GM15510 (cell line): Measurements from ENCODE around the gene SIK3.

Experiments used
- POLR2A ChIP-seq: IDR thresholded peaks from 3 replicates; pipeline ENCODE4 v1.6.1; 2011; ENCODE audit warnings: borderline replicate concordance; ENCODE audit not compliant: insufficient read length; ENCODE audit errors: extremely low read depth

The SIK3 gene

DNA sequence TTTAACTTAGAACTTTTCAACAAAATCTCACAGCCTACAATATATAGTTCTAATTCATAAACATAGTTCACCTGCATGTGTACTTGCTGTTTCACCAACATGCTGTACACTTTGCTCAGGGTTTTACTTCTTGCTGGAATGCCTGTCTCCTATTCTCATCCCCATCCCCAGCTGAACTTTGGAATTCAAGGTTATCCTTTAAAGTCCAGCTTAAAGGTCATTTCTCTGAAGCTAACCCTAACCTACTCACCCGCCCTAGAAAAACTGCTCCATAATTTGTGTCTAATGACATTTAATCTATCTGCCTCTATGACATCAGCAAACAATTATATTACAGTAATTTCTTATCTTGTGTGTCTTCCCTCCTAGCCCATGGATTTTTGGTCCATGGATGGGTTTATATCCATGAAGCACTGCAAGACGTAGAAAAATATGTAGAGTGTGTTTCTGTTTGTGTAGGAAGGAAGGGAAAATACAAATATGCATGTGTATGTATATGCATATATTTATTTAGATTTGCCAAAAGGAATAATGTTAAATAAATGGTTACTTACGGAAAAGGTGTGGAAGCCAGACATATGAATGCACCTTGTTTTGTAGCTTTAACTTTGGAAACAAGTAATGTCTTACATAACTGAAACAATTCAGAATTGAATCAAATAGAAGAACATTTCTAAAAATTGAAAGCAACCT lies 161.3 kb downstream of the SIK3 start:
- TF ChIP-seq POLR2A = no peak

DNA sequence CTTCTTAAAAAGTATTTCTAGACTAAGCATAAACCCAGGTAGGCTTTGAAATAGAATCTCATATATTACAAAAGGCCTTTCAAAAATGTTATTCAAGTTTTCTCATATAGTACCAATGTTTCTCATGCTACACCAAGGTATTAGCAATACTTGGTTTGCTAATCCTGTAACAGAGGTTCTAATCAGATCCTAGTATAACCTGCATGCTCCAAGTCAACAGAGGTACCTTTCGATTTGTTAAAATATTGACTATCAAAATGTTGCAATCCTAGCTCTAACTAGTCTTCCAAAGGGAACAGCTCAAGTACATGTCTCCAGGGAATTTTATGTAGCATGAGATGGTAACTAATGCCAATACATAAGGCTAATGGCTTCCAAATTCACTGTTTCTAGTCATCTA lies 162.7 kb downstream of the SIK3 start:
- no peak for TF ChIP-seq POLR2A

DNA sequence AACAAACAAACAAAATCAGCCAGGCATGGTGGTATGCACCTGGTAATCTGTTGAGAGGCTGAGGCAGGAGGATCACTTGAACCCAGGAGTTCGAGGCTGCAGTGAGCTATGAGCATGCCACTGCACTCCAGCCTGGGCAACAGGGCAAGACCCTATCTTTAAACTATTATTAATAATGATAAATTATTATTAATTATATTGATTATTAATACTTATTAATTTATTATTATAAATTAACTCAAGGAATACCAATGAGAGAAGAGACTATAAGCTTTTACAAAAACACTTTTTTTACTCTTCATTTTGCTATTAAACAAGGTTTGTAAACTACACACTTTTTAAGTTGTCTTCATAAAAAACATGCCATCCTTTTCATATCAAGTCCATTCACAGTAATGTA lies 163.1 kb downstream of the SIK3 start:
- TF ChIP-seq POLR2A = no peak

GRCh38 chr11:116933961-116934360 lies 164.3 kb downstream of the SIK3 start:
- TF ChIP-seq POLR2A = no peak

DNA sequence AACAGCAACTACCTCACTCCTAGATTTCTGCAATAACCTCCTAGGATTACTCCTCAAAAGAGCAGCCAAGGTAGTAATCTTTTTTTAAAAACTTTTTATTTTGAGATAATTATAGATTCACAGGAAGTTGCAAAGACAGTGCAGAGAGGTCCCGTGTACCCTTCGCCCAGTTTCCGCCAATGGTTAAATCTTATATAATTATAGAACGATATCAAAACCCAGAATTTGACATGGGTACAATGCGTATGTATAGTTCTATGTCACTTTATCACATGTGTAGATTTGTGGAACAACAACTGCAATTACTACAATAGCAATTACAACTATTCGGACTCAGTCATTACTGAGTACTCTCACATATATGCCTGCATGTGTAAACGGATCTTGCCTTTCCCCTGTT lies 166.0 kb downstream of the SIK3 start:
- no peak for TF ChIP-seq POLR2A

- no peak for TF ChIP-seq POLR2A
These were observed 166.8 kb downstream of the SIK3 start for GRCh38 chr11:116931206-116931953.

- TF ChIP-seq POLR2A = no peak
These were observed 167.6 kb downstream of the SIK3 start for GRCh38 chr11:116930586-116930985.

DNA sequence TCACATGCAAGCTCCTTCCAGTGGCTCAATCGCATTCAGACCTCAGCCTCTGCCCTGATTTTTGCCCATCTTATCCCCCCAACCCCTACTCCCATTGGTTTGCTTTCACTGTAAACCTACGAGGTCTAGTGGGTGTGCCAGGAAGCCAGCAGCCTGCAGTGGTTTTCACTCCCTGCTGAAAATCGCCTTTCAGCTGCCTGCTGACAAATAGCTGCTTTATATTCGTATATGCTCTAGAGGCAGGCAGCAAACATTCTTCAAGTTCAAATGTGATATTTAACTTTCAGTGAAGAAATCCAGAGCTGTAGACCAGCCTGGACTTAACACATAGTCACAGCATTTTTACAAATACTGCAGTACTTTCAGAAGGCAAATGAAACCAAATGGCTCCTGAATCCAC lies 168.1 kb downstream of the SIK3 start:
- no peak for TF ChIP-seq POLR2A

- TF ChIP-seq POLR2A = no peak
These were observed 168.7 kb downstream of the SIK3 start for GRCh38 chr11:116929414-116930090.

DNA sequence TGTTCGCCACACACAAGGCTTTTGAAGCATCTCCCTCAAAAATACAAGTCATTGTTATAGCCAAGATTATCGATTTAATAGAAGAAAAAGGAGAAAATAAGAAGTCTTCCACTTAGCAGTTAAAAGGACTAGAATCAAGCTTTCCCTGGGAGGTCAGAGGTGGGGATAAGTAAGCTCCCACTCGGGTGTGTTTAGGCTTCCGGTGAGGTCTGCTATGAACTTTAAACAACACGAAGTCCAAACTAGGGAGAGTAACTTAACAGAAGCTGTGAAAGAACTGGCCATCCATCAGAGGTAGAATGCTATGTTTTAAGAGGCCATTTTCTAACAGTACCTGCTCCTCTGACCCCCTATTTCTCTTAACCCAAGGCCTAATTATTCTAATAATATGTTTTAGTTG lies 169.4 kb downstream of the SIK3 start:
- no peak for TF ChIP-seq POLR2A

DNA sequence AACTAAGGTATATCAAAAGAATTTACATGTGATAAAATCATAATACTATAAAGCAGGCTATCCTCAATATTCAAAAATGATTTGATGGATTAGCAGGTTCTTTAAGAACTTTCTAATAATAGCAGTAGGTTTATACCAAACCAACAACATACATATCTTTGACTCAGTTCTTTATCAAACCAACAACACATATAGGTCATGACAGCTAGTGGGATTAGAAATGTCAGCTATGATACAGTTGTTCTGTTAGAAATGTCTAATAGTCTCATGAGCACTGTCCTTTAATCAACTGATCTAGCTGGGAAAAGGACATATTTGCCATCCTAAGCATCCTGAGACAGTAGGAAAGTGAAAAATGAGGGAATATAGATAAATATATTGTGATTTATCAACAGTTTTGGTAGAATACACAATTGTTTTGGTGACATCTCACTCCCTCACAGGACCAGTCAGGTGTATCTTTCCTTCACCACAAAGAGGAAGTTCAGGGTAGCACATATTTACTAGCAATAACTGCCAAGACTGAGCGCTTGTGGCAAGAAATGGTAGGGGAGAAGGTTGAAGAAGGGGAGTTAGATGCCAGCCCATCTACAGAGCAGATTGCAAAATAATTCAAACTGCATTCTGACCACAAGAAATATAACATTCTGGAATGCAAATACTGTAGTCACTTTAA lies 170.0 kb downstream of the SIK3 start:
- TF ChIP-seq POLR2A = no peak

DNA sequence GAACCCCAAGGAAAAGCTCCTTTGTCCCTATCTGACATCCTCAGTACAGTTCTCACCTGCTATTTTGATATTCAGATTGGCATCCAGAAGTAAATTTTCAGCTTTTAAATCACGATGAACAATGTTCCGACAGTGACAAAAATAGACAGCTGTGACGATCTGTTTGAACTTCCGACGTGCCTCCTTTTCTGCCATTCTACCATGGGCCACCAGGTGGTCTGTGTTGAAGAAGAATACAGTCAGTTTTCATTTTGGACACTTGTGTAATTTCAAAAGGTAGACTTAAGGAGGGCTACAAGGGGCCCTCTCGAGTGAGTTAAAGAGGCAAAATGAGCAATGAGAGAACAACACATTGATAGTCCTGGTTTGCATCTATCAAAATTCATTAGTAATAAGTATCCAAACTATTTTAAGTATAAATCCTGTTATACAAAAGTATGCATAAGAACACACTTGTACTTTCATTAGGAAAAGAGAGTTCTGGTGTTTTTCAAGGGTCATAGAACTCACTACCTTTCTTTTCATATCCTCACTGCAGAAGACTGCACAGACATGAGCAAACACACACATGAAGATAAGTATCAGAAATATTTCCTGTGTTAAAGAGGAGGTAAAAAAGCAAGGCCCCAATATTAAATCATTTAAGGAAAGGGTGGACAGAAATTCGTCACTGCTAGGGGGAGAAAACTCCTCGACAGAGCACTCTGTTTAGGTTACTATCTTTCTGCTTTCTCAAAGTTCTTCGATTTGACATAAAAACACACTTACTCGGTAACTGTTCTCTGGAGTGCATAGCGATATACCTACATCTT lies 170.9 kb downstream of the SIK3 start:
- TF ChIP-seq POLR2A = no peak

DNA sequence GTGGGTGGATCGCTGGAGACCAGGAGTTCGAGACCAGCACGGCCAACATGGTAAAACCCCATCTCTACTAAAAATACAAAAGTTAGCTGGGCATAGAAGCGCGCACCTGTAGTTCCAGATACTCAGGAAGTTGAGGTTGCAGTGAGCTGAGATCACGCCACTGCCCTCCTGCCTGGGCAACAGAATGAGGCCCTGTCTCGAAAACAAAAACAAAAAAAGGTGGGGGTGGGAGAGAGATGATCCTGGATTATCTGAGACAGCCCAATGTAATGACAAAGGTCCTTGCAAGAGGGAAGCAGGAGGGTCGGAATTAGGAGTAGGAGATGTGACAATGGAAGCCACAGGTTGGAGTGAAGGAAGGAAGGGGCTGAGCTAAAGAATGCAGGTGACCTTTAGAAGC lies 173.2 kb downstream of the SIK3 start:
- no peak for TF ChIP-seq POLR2A

DNA sequence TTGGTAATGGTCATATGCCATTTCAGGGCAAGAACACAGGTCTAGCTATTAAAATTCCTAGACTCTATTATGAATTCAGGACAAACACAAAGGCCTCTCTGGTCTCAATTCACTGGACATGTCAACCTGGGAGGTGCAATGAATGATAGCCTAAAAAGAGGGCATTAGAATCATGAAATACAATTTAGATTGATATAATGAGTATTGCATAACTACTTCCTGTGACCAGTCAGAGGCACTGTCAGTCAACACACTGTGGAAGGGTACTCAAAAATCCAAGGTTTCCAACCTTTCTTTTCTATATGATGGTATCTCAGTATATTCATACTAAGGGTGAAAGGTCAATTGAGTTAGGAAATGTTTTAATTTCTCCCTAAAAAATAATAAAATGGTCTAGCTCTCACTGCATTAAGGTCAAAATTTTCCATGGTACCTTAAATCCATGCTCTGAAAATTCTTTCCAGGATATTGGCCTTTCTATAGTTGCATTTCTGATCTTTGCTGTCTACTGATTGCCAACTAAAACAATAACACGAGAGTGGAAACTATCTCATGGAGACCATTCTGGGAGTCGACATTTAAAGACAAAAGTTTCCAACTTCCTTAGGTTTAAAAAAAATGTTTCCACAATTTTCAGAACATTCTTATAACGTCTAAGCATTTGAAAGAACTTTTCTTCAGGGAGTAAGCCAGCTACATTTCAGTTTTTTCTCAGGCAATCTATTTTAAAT lies 179.1 kb downstream of the SIK3 start:
- no peak for TF ChIP-seq POLR2A
